ENCODE results near the gene SUSD2.
"Not testable (repeated sequence)": the region's sequence is repeated elsewhere in the genome, so short reads cannot be mapped to it uniquely, and the experiment has no call there.

The SUSD2 gene

DNA sequence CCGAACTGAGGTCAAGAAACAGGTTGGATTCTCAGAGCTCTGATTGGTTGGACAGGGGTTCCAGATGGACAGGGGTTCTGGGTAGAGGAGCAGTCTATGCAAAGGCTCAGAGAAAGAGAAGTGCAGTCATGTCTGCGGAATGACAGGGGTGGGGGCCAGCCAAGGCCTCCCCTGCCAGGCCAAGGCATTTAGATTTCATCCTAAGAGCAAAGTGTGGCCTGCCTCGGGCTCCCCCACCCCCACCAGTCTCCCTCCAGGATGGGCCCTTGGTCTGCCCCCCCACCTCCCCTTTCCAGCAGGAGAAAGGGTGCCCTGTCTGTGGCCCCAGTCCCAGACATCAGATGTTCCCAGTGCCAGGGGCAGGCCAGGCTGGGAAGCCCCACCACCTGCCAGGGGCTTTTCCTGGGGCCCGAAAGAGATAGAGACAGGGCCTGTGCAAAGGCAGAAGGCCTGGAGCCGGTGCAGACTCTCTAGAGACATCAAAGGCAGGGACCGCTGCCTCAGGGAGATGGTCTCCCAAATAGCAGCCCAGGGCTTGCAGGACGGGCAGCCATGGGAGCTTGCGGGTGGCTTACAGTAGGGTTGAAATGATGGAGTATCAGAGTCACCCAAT lies 9.4 kb downstream of the SUSD2 start:
- no peak for DNase-seq

DNA sequence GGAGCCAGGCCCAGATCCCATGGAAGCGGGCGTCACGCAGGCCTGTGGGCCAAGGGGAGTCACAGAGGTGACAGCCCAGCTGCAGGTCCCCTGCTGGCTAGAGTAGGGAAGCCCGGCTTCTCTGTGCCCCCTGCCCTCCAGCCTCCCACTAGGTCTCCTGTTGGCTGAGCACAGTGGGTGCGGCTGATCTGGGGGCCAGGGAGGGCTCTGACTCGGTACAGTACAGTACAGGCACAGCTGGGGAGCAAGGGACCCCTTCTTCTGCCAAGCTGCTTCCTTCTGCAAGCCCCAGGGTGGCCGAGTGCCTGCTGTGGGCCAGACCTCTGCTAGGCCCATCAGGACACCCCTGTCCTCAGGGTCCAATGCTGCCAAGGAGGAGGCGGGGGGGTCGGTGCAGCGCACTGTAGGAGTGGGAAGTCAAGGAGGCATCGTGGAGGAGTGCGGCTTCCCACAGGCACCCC lies 10.1 kb downstream of the SUSD2 start:
- no peak for DNase-seq

DNA sequence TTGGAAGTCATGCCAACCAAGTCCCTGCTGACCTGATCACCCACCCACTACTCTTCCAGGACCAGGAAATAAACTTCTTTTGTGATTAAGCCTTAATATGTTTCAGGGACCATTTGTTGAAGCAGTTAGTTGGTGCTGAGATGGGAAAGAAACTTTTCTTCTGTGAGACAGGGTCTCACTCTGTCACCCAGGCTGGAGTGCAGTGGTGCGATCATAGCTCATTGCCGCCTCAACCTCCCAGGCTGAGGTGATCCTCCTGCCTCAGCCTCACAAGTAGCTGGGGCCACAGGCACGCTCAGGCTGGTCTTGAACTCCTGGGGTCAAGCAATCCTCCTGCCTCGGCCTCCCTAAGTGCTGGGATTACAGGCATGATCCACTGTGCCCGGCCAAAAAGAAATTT lies 10.6 kb downstream of the SUSD2 start:
- no peak for DNase-seq

DNA sequence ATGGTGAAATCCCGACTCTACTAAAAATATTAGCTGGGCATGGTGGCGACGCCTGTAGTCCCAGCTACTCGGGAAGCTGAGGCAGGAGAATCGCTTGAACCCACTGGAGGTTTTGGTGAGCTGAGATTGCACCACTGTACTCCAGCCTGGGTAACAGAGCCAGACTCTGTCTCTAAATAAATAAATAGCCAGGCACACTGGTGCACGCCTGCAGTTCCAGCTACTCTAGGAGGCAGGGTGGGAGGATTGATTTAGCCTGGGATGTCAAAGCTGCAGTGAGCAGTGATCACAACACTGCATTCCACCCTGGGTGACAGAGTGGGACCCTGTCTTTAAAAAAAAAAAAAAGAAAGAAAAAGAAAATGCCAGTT lies 17.4 kb downstream of the SUSD2 start:
- DNase-seq: no peak

DNA sequence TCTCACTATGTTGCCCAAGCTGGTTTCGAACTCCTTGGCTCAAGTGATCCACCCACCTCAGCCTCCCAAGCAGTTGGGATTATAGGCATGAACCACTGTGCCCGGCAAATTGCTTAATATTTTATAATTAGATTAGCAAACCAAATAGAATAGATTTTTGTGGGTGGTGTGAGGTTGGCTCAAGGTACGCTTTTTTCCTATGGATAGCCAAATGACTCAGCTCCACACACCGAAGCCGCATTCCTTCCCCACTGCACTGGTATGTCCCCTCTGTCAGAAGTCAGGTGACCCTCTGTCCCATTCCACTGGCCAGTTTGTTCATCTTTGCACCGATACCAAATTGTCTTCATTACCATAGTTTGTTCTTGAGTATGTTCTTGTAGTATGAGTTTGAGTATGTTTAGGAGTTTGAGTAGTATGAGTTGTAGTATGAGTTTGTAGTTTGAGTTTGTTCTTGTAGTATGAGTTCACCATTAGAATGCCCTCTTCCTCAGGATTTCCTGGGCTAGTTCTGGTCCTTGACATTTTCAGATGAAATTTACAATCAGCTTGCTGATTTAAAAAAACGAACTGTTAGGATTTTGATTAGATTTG lies 19.4 kb downstream of the SUSD2 start:
- no peak for DNase-seq

DNA sequence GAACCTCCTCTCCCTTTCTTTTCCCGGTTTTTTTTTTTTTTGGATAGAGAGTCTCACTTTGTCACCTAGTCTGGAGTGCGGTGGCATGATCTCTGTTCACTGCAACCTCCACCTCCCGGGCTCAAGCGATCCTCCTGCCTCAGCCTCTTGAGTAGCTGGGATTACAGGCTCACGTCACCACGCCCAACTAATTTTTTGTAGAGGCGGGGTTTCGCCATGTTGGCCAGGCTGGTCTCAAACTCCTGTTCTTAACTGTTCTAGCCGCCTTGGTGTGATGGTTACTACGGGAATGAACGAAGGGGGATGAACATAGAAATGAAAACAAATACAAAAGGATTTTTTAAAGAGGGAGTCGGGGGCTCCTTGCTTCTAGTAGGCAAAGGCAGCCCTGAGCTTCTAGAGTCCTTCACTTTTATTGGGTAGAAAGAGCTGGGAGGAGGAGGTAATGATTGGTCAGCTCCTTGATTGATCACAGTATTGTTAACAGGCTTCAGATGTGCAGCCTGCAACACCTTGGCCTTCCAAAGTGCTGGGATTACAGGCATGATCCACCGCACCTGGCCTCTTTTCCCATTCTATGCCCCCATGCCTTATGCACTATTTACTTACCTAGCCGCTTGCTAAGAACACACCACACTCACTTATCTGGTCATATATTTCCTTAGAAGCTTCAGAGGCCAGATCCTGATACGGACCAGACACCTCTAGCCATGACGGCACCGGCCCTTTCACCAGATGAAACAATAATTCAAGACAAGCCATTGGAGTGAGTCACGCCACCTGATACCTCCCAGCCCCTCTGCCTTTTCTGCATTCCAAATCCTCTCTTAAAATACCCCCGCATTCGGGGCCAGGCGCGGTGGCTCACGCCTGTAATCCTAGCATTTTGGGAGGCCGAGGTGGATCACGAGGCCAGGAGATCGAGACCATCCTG lies 20.7 kb downstream of the SUSD2 start:
- DNase-seq: no peak

DNA sequence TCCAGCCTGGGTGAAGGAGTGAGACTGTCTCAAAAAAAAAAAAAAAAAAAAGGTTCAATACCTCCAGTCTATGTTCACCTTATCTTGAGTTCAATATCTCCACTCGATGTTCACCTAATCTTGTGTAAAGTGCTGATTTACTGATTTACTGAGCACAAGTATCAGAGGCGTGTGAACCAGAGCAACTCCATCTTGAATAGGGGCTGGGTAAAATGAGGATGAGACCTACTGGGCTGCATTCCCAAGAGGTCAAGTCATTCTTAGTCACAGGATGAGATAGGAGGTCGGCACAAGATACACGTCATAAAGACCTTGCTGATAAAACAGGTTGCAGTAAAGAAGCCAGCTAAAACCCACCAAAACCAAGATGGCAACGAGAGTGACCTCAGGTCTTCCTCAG lies 22.6 kb downstream of the SUSD2 start:
- DNase-seq: not testable (repeated sequence)

DNA sequence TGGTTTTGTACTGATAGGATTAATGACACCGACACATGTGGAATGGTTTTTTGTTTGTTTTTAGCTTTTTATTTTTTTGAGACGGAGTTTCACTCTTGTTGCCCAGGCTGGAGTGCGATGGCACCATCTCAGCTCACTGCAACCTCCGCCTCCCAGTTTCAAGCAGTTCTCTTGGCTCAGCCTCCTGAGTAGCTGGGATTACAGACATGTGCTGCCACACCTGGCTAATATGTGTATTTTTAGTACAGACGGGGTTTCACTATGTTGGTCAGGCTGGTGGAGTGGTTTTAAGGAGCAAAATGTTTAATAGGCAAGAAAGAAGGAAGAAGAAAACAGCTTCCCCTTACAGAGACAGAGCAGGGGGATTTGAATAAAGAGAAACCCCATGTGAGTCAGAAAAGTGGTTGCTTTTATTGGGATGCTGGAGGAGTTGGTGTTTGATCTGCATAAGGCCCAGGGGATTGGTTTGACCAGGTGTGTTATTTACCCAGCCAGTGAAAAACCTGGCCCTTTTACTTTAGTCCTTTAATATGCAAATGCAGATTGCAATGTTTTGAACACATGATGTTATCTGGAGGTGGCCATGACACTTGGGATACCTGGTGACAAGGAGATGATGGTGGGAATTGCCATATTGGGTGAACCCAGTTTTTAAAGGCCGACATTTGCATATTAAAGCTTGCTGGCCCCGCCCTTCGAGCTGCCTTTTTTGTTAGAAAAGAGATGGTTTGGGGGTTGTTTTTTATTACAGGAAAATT lies 24.3 kb downstream of the SUSD2 start:
- no peak for DNase-seq

DNA sequence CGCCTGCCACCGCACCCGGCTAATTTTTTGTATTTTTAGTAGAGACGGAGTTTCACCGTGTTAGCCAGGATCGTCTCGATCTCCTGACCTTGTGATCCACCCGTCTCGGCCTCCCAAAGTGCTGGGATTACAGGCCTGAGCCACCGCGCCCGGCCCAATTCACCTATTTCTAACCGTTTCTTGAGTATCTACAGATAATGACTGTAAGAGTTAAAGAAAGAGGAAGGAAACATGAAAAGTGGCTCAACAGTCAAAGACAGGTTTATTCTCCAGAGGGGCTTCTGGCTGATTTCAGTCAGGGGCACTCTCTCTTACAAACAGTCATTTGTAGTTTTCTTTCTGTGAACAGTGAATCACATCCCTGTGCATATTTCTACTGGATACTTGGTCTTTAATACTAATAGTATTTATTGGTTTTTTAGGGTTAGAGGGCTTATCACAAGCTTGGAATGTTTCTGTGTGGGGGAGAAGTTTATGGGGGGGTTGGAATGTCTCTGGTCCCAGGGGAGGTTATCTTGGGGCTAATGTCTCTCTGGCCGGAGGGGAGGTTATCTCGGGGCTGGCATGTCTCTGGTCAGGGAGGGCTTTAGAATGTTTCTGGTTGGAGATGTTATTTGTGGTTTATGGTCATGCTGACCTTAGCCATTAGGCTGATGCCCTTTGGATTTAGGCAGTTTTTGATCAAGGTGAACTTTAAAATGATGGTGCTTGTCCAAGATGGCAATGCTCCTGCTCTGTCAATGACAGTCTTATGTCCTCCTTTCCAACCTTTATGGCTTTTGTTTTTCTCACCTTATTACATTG lies 25.4 kb downstream of the SUSD2 start:
- DNase-seq: not testable (repeated sequence)

DNA sequence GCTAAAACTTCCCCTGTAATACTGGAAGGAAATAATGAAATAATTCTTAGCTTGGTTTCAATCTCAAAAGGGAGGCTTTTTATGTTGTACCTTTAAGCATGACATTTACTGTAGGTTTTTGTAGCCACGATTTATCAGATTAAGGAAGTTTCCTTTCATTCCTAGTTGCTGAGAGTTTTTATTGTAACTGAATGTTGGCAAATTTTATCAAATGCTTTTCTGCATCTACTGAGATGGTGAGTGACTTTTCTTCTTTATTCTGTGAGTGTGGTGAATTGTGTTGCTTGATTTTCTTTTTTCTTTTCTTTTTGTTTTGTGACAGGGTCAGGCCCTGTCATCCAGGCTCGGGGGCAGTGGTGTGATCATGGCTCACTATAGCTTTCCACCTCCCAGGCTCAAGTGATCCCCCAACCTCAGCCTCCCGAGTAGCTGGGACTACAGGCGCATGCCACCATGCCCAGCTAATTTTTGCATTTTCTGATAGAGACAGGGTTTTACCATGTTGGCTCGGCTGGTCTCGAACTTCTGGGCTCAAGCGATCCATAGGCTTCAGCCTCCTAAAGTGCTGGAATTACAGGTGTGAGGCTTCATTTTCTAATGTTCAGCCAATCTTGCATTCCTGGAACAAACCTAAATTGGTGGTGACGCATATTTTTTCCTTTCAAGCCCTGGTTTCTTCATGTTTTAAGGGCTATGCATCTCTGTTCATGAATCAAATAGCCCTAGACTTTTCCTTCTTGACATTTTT lies 26.2 kb downstream of the SUSD2 start:
- no peak for DNase-seq

DNA sequence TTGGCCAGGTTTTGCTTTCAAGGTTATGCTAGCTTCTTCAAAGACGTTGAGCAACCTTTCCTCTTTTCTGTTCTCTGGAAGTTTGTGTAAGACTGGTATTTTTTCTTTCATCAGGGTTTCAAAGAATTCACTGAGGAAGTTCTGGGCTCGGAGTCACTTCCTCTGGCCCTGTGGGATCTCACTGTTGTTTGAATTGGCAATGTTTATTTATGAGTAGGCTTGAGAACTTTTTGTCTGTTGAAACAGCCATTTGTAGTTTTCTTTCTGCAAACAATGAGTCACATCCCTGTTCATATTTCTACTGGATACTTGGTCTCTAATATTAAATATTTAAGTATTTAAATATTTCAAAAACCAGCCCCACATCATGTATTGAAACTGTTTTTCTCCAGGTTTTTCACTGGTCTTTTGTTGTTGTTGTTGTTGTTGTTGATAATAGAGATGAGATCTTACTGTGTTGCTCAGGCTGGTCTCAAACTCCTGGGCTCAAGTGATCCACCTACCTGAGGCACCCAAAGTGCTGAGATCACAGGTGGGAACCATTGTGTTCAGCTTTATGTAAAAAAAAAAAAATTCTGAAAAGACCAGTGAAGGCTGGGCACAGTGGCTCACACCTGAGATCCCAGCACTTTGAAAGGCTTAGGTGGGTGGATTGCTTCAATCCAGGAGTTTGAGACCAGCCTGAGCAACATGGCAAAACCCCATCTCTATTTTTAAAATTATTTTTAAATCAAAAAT lies 26.9 kb downstream of the SUSD2 start:
- DNase-seq: no peak

DNA sequence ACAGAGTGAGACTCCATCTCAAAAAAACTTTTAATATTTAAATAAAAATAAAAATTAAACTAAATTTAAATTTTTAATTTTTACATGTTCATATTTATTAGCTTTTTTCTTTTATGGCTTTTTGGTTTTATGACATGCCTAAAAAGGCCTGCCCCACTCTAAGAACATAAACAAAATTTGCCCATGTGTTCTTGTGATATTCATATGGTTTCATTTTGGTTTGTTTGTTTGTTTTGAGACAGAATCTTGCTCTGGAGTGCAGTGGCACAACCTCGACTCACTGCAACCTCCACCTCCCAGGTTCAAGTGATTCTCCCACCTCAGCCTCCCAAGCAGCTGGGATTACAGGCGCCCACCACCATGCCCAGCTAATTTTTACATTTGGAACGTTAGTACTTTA lies 27.7 kb downstream of the SUSD2 start:
- no peak for DNase-seq

DNA sequence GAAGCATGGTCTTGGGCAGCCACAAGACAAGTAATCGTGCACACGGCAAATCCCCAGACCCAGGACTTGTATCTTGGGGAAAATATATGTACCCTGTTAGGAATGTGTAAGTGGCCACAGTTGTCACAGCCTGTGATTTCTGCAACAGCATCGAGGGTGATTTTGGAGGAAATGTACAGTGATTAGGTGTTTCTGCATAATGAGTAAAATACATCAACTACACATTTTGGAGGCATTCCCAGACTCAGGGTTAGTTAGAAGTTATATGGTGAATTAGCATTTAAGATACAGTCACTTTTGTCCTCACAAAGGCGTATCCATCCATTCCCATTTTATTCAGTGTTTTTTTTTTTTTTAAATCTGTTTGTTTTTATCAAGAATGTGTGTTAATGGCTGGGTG lies 28.4 kb downstream of the SUSD2 start:
- no peak for DNase-seq

DNA sequence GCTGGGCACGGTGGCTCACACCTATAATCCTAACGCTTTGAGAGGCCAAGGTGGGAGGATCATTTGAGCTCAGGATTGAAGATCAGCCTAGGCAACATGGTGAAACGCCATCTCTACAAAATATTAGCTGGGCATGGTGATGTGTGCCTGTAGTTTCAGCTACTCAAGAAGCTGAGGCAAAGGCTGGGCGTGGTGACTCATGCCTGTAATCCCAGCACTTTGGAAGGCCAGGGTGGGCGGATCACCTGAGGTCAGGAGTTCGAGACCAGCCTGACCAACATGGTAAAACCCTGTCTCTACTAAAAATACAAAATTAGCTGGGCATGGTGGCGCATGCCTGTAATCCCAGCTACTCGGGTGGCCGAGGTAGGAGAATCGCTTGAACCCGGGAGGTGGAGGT lies 29.1 kb downstream of the SUSD2 start:
- DNase-seq: not testable (repeated sequence)

DNA sequence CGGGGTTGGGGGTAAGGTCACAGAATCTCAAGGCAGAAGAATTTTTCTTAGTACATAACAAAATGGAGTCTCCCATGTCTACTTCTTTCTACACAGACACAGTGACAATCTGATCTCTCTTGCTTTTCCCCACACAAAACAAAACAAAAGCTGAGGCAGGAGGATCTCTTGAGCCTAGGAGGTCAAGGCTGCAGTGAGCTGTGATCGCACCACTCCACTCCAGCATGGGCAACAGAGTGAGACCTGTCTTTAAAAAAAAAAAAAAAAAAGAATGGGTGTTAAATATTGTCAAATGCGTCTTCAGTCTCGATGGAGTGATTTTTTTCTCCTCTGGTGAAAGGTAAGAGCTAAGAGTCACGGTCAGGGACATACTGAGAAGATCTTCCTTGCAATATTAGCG lies 30.4 kb downstream of the SUSD2 start:
- not testable (repeated sequence) for DNase-seq

DNA sequence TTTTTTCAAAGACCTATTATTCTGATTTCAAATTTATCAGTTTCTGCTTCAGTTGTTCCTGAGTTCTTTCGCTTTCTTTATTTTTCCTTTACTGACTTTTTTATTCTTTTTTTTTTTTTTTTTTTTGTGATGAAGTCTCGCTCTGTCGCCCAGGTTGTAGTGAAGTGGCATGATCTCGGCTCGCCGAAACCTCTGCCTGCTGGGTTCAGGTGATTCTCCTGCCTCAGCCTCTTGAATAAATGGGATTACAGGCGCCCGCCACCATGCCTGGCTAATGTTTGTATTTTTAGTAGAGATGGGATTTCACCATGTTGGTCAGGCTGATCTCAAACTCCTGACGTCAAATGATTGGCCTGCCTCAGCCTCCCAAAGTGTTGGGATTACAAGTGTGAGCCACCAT lies 31.8 kb downstream of the SUSD2 start:
- DNase-seq: not testable (repeated sequence)

DNA sequence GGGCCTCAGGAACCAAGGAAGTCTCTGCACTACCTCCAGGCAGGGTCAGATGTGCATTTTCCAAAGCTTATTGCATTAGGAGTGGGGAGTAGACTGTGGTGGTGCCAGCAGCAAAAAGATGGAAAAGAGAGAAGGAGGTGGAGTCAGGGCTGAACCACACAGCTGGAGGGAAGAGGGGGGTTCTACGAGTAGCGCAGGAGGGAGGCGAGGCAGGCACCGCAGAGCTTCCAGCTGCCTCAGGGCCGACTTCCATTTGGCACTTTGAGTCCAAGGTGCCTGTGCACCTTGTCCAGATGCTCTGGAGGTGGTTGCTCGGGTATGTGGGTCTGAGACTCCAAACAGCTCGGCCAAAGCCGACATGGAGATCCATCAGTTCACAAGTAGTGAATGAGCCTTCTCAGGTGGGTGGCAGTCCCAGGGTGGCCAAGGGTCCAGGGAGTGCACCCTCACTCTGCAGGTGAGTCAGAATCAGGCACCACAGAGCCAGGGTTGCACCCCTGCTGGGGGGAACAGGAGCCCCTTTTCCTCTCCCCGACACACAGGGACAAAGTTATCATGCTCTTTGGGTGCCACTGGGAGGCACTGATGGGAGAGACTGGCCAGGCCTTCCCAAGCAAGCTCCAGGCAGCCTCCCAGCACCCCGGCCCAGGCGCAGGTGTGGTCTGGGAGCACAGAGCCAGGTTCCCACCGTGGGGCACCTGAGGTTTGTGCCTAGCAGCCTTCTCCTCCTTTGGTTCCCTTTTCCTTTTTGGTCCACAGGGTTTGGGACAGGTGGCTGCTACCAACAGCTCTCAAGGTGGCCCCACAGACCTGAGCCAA lies 33.4 kb downstream of the SUSD2 start:
- DNase-seq: no peak

DNA sequence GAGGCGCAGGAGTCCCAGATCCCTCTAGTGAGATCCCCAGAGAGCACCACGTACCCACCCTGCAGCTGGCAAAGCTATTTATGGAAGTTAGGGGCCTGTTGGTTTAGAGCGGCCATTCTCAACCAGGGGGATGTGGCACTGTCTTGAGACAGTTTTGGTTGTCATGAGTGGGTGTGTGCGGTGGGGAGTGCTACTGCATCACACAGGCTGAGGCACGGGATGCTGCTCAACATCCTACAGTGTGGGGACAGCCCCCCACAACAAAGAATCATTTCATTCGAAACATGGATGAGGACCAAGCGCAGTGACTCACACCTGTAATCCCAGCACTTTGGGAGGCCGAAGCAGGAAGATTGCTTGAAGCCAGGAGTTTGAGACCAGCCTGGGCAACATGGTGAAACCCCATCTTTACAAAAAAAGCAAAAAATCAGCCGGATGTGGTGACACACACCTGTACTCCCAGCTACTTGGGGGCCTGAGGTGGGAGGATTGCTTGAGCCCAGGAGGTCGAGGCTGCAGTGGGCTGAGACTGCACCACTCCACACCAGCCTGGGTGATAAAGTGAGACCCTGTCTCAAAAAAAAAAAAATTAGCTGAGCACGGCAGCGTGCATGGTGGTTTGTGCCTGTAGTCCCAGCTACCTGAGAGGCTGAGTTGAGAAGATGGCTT lies 35.4 kb downstream of the SUSD2 start:
- DNase-seq: peak; percentile 66

DNA sequence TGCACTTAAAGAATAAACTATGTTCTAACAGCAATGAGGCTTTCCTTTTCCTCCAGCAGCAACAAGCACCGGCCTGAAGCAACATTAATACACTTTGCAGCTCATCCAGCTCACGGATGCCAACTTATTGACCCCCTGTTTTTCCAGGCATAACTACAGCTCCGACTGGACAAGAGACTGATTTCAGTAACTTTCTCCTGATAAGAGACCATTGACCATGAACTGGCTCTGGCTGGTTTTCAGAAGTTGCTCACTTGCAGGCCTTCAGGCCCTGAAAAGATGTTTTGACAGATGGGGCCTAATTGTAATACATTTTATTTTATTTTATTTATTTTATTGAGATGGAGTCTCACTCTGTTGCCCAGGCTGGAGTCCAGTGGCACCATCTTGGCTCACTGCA lies 36.1 kb downstream of the SUSD2 start:
- no peak for DNase-seq

Measured in activated CD8-positive, alpha-beta memory T cell treated with anti-CD3 and anti-CD28 coated beads for 24 hours (primary cell).